Panc1 (cell line): Measurements from ENCODE around the gene PRRG4. TPM values are rescaled to one million over a fixed set of nuclear protein-coding genes. Genes with fewer than 3 reads are reported as not detected.

Experiments
- ATAC-seq: fragments of 200-7000 bp; cut with Tn5 transposase; 2 replicates; pipeline ENCODE4 v1.9.1; 2020; ENCODE audit warnings: mild to moderate bottlenecking, moderate library complexity
- BruUV-seq: library from RNA; stranded (reverse); fragments of 400-500 nt; replicated peaks from 2 replicates; lab custom pipeline; 2021; lab: Mats Ljungman, UMichigan
- CTCF ChIA-PET: fragments of 300-600 bp; sonication (Branson Sonifier 250); formaldehyde crosslinking; loops from one replicate; lab custom pipeline; 2022; ENCODE audit warnings: antibody characterized with exemption; lab: Charles Lee
- POLR2A ChIA-PET: fragments of 300-600 bp; sonication (Branson Sonifier 250); formaldehyde crosslinking; loops from one replicate; lab custom pipeline; 2022; ENCODE audit warnings: antibody characterized with exemption; lab: Charles Lee
- DNase-seq: peaks from one replicate; pipeline ENCODE4 v3.0.0-alpha.2; 2010; ENCODE audit warnings: low read depth, low spot score
- H3K27ac ChIP-seq: 2 replicates; pipeline ENCODE4 v1.5.1; 2011; ENCODE audit warnings: mild to moderate bottlenecking, low read length, inconsistent platforms
- H3K27me3 ChIP-seq: fragments of 200-500 bp; sonication (Bioruptor generic); 2 replicates; pipeline ENCODE4 v1.6.0; 2014; ENCODE audit warnings: low read length, inconsistent platforms; ENCODE audit not compliant: control insufficient read depth, insufficient read depth
- H3K36me3 ChIP-seq: fragments of 200-500 bp; sonication (Bioruptor generic); 2 replicates; pipeline ENCODE4 v1.5.1; 2014; ENCODE audit warnings: inconsistent platforms, mild to moderate bottlenecking, low read length, moderate library complexity; ENCODE audit not compliant: control insufficient read depth, insufficient read depth
- H3K4me1 ChIP-seq: 2 replicates; pipeline ENCODE4 v1.5.1; 2011; ENCODE audit warnings: inconsistent platforms, mild to moderate bottlenecking, low read length, moderate library complexity; ENCODE audit not compliant: control insufficient read depth, insufficient read depth
- H3K4me3 ChIP-seq, 2 experiments: 2 replicates each; pipeline ENCODE4 v1.5.1; 2011 to 2012; ENCODE audit warnings: low read depth in 2 of 2, low read length in 2 of 2, mild to moderate bottlenecking in 2 of 2, inconsistent platforms in 1 of 2, moderate library complexity in 1 of 2
- H3K9me3 ChIP-seq: fragments of 200-500 bp; sonication (Bioruptor generic); 2 replicates; pipeline ENCODE4 v1.5.1; 2014; ENCODE audit warnings: low read depth, mild to moderate bottlenecking, inconsistent platforms, low read length, moderate library complexity; ENCODE audit not compliant: control insufficient read depth, insufficient read depth
- POLR2AphosphoS5 ChIP-seq: IDR thresholded peaks from 2 replicates; pipeline ENCODE4 v1.6.1; 2012; ENCODE audit warnings: mild to moderate bottlenecking, low read depth, low read length, moderate library complexity
- SIN3A ChIP-seq: IDR thresholded peaks from 2 replicates; pipeline ENCODE4 v1.6.1; 2012; ENCODE audit warnings: low read depth, mild to moderate bottlenecking, low read length, moderate library complexity, borderline replicate concordance; ENCODE audit not compliant: insufficient read depth
- TCF7L2 ChIP-seq: IDR thresholded peaks from 2 replicates; pipeline ENCODE4 v1.6.1; 2011; ENCODE audit warnings: mild to moderate bottlenecking, low read depth, low read length, inconsistent platforms
- in situ Hi-C: cut with HindIII; loops from 2 replicates; pipeline ENCODE4 v1.10.0; 2016; ENCODE audit warnings: low sequenced_read_pairs, low pct_unique_long_range_greater_than_20kb
- intact Hi-C: fragments of 100-400 bp; cut with micrococcal nuclease; formaldehyde crosslinking; loops from one replicate; pipeline ENCODE4 v1.10.0; 2022; ENCODE audit not compliant: unreplicated experiment
- total RNA-seq: library from RNA; stranded (reverse); gene quantifications from one replicate; pipeline ENCODE4 v1.2.1, GENCODE V29; 2021; ENCODE audit not compliant: unreplicated experiment
- TF ChIP-seq, protein P1 (sequence below): fragments of 450-650 bp; IDR thresholded peaks from 2 replicates; pipeline ENCODE4 v1.5.1; 2017; ENCODE audit warnings: mild to moderate bottlenecking
- TF ChIP-seq, protein P2 (sequence below), 2 experiments: IDR thresholded peaks; 2 replicates each; pipeline ENCODE4 v1.6.1; 2011 to 2012; ENCODE audit warnings: low read depth in 2 of 2, control low read depth in 1 of 2, low read length in 1 of 2, mild to moderate bottlenecking in 1 of 2, moderate library complexity in 1 of 2; ENCODE audit not compliant: insufficient read depth in 1 of 2

Gene PRRG4
- total RNA-seq, 1 experiment from 2014 or later = 0.87 TPM

DNA sequence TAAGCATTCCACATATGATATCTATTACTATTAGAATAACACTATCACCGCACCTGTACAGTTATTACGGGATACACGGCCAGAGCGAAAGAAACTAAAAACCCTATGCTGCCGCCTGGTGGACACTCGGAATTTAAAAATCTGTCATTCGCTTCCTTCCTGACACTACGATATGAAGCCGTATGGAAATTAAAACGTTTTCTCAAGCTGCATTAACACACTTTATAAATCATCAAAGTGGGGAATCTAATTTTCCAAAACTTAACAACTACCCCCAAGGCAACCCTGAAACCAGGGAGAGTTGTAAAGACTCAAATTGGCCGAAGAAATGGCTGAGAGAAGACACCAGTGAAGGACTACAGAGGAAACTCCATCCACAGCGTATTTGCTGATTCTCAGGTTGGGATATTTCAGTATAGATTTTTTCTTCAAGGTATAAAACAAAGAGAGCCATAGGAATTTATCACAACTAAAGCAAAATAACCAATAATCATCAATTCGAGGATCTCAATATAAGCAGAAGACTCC, 36.7 kb upstream of the PRRG4 start:
- BruUV-seq = no TSS peak
- H3K36me3 ChIP-seq = no peaks in the 10 kb centered on the region
- H3K27ac ChIP-seq = no peak overlapping the region
- 0 out of 2 replicates have a peak, but pooled peaks cover 4% of the 10 kb centered on the region for H3K4me1 ChIP-seq
- ChIA-PET POLR2A (no interaction called here), CTCF (no interaction called here)
- DNase-seq (peak; percentile 51), ATAC-seq (peak; percentile 95)
- intact Hi-C loops = loop anchor here (2.0 to 5.0 kb wide), 3 partner anchors 46 to 471 kb away; no protein-coding TSS in a partner anchor
- TF ChIP-seq, protein P1, sequence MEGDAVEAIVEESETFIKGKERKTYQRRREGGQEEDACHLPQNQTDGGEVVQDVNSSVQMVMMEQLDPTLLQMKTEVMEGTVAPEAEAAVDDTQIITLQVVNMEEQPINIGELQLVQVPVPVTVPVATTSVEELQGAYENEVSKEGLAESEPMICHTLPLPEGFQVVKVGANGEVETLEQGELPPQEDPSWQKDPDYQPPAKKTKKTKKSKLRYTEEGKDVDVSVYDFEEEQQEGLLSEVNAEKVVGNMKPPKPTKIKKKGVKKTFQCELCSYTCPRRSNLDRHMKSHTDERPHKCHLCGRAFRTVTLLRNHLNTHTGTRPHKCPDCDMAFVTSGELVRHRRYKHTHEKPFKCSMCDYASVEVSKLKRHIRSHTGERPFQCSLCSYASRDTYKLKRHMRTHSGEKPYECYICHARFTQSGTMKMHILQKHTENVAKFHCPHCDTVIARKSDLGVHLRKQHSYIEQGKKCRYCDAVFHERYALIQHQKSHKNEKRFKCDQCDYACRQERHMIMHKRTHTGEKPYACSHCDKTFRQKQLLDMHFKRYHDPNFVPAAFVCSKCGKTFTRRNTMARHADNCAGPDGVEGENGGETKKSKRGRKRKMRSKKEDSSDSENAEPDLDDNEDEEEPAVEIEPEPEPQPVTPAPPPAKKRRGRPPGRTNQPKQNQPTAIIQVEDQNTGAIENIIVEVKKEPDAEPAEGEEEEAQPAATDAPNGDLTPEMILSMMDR = peak; percentile 81
- TF ChIP-seq, protein P2, sequence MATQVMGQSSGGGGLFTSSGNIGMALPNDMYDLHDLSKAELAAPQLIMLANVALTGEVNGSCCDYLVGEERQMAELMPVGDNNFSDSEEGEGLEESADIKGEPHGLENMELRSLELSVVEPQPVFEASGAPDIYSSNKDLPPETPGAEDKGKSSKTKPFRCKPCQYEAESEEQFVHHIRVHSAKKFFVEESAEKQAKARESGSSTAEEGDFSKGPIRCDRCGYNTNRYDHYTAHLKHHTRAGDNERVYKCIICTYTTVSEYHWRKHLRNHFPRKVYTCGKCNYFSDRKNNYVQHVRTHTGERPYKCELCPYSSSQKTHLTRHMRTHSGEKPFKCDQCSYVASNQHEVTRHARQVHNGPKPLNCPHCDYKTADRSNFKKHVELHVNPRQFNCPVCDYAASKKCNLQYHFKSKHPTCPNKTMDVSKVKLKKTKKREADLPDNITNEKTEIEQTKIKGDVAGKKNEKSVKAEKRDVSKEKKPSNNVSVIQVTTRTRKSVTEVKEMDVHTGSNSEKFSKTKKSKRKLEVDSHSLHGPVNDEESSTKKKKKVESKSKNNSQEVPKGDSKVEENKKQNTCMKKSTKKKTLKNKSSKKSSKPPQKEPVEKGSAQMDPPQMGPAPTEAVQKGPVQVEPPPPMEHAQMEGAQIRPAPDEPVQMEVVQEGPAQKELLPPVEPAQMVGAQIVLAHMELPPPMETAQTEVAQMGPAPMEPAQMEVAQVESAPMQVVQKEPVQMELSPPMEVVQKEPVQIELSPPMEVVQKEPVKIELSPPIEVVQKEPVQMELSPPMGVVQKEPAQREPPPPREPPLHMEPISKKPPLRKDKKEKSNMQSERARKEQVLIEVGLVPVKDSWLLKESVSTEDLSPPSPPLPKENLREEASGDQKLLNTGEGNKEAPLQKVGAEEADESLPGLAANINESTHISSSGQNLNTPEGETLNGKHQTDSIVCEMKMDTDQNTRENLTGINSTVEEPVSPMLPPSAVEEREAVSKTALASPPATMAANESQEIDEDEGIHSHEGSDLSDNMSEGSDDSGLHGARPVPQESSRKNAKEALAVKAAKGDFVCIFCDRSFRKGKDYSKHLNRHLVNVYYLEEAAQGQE (IDR thresholded peaks at IDR 0.05; ENCODE audit: insufficient read depth in 1 of 2, low read depth in 2 of 2, low read length in 1 of 2) = no peak
- no peak for TF ChIP-seq POLR2AphosphoS5
- no peak for TF ChIP-seq SIN3A
- TF ChIP-seq TCF7L2 = no peak
- peak overlapping the region; percentile 8 to 34; a peak in 3 of 4 replicates for H3K4me3 ChIP-seq
- in situ Hi-C loops = no loop called here
- H3K9me3 ChIP-seq = no peaks in the 10 kb centered on the region
- peaks cover 1% of the 10 kb centered on the region; the same call in 1 of the 2 replicates for H3K27me3 ChIP-seq

DNA sequence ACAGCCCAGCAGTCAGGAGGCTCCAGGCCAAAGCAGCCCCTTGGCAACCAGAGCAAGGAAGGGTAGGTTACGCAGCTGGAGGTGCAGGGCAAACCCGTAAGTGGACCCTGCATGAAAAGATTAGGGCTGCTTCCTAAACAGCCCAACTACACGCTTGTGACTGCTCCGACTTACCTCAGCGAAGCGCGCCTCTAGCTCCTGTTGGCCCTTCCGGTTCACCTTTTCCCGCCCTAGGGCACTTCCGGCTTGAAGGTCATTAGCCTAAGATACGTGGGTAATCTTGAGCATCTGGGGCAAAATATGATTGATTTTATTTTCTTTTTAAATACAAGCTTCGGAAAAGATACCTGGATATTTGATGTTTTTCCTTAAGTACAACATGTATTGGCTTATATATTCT, 35.3 kb upstream of the PRRG4 start, which contains the start of gene CCDC73:
Gene CCDC73 (minus strand): TSS at position 224 of the 400 bp plus-strand sequence. CDS start 34,419 bp downstream, outside the sequence.
- POLR2A ChIA-PET = interaction anchor here (0.6 to 1.1 kb wide), 2 partner anchors 73 to 78 kb away, joined by 3 to 6 read pairs; no protein-coding TSS in a partner anchor
- in situ Hi-C loops = no loop called here

More for the DNA sequence above, 35.3 kb upstream of the PRRG4 start, which contains the start of gene CCDC73:
- no peak for ATAC-seq
- Histone ChIP-seq H3K27ac (no peak within 1 kb of the TSS), H3K9me3 (no peaks in the 10 kb centered on the region), H3K4me1 (0 out of 2 replicates have a peak, but pooled peaks cover 4% of the 10 kb centered on the region), H3K4me3 (no peak within 1 kb of the TSS), H3K36me3 (no peaks in the 10 kb centered on the region), H3K27me3 (no peaks in the 10 kb centered on the region; the same call in 1 of the 2 replicates)
- DNase-seq = no peak
- CTCF ChIA-PET = interaction anchor here (0.7 kb wide), 1 partner anchor 154 kb away, joined by 3 read pairs; no protein-coding TSS in a partner anchor
- TF ChIP-seq SIN3A = no peak
- TF ChIP-seq, protein P2 (IDR thresholded peaks at IDR 0.05; ENCODE audit: insufficient read depth in 1 of 2, low read depth in 2 of 2, low read length in 1 of 2) = no peak
- no peak for TF ChIP-seq TCF7L2
- TF ChIP-seq POLR2AphosphoS5 = no peak
- TF ChIP-seq, protein P1 = no peak
- intact Hi-C loops = loop anchor here (5.0 kb wide), 2 partner anchors 47 to 472 kb away; no protein-coding TSS in a partner anchor
- no TSS peak for BruUV-seq
